Measurements from ENCODE around the gene AURKAIP1.

Gene AURKAIP1

DNA sequence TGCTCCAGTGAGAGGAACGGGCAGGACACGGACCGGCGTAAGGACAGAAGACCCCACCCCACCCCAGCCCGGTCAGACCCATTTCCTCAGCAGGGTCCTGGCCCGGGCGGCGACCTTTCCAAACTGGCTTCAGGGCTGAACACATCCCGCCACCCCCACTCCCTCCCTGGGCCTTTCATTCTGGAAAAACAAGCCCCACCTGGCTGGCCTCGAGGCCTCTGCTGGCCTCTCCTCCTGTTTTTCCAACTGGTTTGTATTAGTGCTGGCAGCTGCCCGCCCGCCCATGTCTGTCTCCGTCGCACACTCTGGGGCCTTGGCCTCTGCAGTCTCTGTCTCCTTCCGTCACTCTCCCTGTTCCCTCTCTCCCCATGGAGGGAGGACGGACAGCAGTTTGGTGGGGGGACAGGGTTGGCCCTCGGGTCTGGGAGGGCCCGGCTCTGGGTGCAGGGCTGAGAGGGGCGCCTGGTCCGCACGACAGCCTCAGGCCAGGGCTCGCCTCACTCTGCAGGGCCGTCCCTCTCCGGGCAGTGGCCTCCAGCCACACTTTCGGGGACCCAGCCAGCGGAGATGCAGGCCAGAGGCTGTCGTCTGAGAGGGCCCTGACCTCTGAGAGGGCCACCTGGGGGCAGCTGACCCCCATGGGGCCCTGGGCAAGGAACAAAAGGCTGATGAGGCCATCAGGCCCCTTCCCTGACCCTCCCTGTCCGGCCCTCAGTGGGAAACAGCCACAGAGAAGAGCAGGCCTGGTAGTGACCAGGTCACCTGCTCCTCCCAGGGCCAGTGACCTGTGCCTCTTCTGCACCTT, 15.1 kb downstream of the AURKAIP1 start:
- DNase-seq, result no peak

GRCh38 chr1:1359308-1359663, 15.7 kb downstream of the AURKAIP1 start:
- no peak for DNase-seq

GRCh38 chr1:1358433-1359271, 16.4 kb downstream of the AURKAIP1 start, which contains the start of gene MXRA8:
Gene MXRA8 (minus strand): TSS chr1:1358555. CDS start chr1:1358504, 51 bp downstream.
- no peak for DNase-seq

GRCh38 chr1:1357871-1358432, 17.1 kb downstream of the AURKAIP1 start:
- DNase-seq, result no peak

DNA sequence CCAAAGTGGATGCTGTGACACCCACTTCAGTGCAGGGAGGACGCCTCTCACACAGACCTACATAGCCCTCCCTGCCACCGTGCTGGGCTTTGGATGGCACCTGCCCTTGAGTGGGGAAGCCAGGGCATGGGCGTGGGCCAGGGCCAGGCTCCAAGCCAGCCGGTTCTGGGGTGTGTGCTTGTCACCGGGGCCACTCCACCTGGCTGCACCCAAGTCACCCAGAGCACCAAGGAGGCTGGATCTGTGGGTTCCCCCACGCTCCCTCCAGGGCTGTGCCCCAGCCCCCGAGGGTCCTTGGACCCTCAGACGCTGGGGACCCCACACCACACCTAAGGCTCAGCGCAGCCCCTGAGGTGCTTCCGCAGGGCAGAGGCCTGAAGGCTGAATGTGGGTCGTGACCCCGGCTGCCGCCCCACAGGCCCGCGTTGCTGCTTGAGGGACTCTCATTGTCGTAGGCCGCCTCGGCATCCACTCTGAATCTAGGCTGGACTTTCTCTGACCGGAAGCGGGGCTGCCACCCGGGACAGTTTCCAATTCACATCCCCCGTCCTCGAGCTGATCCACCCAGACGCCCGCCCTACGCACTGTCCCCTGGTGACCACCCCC, 18.1 kb downstream of the AURKAIP1 start:
- DNase-seq, result no peak

DNA sequence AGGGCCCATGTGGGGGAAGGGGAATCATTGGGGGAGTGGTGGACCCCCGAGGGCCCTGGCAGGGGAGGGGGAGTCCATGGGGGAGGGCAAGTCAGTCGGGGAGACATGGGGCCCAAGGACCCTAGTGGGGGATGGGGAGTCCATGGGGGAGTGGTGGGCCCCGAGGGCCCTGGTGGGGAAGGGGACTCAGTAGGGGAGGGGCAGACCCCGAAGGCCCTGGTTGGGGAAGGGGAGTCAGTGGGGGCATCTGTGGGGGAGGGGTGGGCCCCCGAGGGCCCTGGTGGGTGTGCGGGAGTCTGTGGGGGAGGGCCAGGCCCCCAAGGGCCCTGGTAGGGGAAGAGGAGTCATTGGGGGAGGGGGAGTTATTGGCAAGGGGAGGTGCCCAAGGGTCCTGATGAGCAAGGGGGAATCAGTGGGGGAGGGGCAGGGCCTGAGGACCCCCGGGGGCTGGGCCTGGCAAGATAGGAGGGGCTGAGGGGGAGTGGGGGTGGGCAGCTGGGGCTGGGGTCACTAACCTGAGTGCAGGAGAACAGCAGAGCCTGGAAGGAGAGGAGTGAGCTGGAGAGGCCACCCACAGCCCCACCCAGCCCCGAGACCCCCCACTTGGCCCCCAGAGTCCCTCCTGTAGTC, 18.7 kb downstream of the AURKAIP1 start:
- no peak for DNase-seq

DNA sequence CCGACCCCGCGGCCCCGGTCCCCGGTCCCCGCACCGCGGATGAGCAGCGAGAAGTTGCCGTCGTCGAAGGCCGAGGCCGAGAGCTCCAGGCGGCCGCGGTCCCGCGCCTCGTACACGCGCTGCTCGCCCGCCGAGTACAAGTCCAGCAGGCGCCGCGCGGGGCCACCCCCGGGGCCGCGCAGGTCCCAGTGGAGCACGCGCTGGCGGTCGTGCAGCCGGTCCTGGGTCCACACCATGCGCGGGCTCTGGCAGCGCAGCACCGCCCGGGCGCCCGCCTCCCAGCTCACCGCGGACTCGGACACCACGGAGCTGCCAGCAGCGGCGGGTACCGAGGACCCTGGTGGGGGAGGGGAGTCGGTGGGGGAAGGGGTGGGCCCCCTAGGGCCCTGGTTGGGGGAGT, 19.6 kb downstream of the AURKAIP1 start:
- no peak for DNase-seq

GRCh38 chr1:1354271-1355247, 20.4 kb downstream of the AURKAIP1 start:
- DNase-seq, result no peak

GRCh38 chr1:1353389-1354151, 21.4 kb downstream of the AURKAIP1 start:
- no peak for DNase-seq

GRCh38 chr1:1352786-1353388, 22.1 kb downstream of the AURKAIP1 start:
- no peak for DNase-seq

DNA sequence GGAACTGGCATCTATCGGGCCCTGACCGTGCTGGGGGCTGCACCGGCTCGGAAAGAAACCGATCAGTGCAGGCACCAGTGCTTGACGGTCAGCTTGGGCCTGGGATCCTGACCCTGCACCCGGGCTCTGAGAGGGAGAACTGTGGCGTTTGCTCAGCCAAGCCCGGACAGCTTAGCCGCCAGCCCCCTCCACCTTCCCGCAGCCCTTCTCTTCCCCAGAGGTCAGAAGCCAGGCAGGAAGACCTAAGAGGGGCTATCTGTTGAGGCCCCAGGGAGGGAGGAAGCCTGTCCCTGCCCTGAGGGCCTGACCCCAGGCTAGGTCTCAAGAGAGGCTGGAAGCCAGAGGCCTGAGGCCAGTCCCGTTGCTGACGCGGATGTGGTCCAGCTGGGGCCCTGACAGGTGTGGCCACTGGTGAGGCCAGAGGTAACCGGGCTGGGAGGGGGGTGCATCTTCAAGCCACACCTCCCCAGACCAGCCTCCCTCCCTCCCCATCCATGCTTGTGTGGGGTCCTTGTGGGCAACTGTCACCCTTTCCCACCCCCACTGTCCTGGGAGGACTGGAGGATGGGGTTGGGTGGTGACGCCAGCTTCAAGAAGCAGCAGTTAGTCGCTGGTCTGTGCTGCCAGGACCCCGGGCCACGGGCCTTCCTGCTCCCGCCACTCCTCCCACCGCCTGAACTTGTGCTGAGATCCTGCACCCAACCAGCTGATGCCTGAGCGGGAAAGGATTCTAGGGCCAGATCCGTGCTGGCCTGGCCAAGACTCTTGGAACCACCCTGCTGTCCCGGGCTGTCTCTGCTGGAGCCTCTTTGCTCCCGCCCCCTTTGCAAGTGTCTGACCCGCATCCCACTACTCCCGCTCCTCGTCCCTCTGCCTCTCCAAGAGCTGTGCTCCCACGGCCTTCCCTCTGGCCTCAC, 23.2 kb downstream of the AURKAIP1 start:
- no peak for DNase-seq

DNA sequence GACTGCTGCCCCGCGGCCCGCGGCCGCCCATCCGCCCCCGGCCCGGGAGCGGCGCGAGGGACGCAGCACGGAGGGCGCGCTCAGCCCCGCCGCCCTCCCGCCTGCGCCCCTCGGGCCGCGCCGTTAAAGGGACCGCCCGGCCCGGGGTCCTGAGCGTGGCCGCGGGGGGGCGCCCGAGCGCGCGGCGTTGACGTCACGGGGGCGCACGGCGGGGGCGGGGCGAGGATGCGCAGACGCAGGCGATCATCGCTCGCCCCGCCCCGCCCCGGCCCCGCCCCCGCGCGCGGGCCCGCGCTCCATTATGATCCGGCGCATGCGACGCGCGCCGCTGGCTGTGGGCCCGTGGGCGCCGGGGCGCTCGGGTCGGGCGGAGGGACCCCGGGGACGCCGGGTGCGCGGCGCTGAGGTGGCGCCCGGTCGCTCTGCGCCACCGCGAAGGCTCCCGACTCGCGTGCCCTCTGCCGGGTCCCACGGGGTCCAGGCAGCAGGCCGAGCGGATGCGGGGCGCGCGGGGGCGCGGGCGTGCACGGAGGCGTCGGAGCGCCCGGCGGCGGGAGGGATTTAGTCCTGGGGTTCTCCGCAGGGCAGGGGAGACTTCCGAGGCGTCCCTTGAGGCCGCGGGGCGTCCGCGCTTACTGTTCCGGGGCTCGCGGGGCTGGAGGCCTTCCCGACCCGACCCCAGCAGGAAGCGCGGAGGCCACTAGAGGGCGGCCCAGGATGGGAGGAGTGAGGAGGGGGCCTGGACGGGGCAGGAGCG, 25.6 kb downstream of the AURKAIP1 start, which contains the start of gene DVL1:
DVL1 (minus strand) TSS at position 163 of the 757 bp plus-strand sequence. CDS start 353 bp downstream, outside the sequence.
- DNase-seq, result peak; percentile 62

DNA sequence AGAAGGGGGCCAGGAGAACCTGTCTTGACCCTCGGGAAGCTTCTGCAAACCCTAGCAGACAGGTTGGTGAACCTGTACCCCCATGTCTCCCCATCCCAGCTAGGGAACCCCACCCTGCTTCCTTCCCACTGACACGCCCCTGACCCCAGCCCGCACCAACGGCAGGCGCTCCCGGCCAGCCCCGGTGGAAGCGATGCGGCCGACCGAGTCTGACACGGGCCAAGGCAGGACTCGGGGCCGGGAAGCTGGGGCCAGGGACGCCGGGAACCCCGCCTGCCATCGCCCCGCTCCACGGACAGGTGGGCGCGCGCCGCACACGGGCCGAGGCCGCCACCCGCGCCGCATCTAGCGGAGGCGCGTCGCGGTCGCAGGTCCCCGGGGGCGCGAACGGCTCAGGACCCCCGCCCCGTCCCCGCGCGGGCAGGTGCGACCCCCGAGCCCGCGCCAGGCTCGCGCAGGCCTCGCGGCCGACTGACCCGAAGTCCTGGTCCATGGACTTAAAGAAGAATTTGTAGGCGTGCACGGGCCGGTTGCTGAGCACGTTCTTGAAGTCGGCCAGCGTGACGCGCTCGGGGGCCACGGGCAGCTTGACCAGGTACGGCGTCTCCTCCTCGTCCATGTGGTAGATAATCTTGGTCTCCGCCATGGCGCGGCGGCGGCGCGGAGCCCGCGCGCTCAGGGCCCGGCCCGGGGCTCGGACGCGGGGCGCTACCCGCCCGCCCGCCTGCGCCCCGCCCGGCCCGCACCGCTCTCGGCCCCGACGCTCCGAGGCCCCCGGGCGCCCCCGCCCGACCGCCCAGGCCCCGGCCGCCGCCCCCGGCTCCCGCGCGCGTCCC, 26.4 kb downstream of the AURKAIP1 start:
- DNase-seq, result no peak

- DNase-seq, result no peak
These were observed 27.2 kb downstream of the AURKAIP1 start for GRCh38 chr1:1347663-1348419.

- DNase-seq, result no peak
These were observed 27.9 kb downstream of the AURKAIP1 start for GRCh38 chr1:1347026-1347595.

DNA sequence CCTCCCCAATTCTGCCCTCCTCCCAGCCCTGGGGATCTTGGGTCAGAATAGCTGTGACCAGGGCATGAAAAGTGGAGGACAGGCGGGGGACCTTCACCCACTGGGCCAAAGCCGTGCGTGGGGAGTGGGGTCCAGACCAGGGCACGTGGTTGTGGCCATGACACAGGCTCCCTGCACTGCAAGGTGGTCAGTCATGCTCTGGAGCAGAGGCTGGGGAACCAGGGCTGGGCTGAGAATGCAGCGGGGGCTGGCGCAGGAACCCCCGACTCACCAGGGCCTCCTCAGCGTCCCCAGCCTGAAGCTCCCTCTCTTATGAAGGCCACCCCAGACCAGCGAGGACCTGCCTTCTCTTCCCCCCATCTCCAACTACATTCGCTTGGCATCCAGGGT, 28.5 kb downstream of the AURKAIP1 start:
- no peak for DNase-seq
